ENCODE results near the gene TMEM72.
A peak's percentile ranks its signal among the peaks of the same experiment; 100 is the strongest.

TMEM72 gene

DNA sequence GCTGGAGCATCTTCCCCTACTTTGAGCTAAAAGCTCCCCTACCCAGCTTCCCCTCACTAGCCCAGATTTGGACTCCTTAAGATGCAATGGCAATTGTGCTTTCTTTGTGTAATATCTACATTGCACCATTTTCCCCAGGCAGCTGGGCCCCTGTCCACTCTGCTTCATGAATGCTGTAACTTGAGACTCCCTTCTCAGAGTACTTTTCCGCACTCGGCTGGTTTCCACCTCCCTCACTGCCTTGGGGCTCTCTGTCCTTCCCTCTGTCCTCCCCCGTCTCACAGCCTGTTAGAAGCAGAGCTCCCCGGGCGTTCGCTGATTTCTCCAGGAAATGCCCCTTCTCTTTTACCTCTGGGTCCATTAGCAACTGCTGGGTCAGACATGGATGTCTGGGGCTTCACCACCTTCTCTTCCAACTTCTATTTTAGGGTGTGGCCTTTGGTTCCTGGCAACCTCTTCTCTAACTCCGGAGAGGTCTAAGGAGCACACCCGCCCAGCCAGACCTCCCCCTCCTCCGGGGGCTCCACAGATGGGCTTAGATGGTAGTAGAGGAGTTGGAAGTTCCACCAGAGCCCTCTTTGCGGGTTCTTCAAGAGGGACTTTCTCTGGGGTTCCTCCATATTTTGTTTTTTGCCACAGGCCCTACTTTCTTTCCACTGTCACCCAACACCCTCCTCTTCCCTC is 2.9 kb upstream of the TMEM72 start:
- Histone ChIP-seq H3K36me3 (ENCODE audit: control insufficient read depth, insufficient read depth, low read length, severe bottlenecking) (no peaks in the 10 kb centered on the region), H3K4me1 (ENCODE audit: control insufficient read depth, insufficient read depth, low read length) (peaks cover 26% of the 10 kb centered on the region), H3K4me3 (ENCODE audit: low read length) (peak overlapping the region; percentile 21), H3K9ac (ENCODE audit: low read length) (peak overlapping the region; percentile 25), H3K9me3 (ENCODE audit: control insufficient read depth, low read length) (peaks cover 6% of the 10 kb centered on the region), H3K27me3 (replicated peaks; ENCODE audit: control insufficient read depth, insufficient read depth, low read length) (peaks cover 11% of the 10 kb centered on the region)
- peak; percentile 92 for DNase-seq (ENCODE audit: low read depth)

DNA sequence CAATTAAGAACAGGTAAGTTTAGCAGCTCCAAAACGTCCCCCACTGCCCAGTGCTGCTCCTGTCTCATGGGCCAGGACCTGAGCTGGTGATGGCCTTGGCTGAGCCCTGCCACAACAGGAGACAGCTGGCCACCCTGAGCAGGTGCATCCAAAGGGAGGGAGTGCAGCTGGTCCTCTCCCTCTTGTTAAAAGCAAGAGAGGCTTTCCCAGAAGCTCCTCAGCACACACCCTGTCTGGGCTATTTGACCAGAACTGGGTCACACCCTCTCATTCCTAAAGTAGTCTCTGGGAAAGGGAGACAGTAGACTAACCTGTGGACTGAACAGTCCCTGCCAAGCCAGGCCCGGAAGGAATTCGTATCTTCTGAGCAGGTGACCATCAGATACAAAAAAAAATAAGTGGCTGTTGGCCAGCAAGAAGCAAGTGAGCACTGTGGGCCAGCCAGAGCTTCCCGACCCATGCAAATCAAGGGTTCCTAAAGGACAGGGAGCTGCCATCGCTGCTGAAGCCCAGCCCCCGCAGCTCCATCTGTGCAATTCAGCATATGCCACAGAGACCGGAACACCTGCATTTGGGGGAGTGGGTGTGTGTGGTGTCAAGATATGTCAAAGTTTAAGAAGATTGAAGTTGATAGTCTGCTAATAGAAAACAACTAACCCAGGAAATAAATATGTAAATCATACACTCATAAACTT is 2.1 kb upstream of the TMEM72 start:
- peaks cover 11% of the 10 kb centered on the region for H3K27me3 ChIP-seq (replicated peaks; ENCODE audit: control insufficient read depth, insufficient read depth, low read length)
- H3K4me3 ChIP-seq (ENCODE audit: low read length), result no peak overlapping the region
- H3K9me3 ChIP-seq (ENCODE audit: control insufficient read depth, low read length), result peaks cover 6% of the 10 kb centered on the region
- peaks cover 26% of the 10 kb centered on the region for H3K4me1 ChIP-seq (ENCODE audit: control insufficient read depth, insufficient read depth, low read length)
- no peak overlapping the region for H3K9ac ChIP-seq (ENCODE audit: low read length)
- no peak for DNase-seq (ENCODE audit: low read depth)
- no peaks in the 10 kb centered on the region for H3K36me3 ChIP-seq (ENCODE audit: control insufficient read depth, insufficient read depth, low read length, severe bottlenecking)

DNA sequence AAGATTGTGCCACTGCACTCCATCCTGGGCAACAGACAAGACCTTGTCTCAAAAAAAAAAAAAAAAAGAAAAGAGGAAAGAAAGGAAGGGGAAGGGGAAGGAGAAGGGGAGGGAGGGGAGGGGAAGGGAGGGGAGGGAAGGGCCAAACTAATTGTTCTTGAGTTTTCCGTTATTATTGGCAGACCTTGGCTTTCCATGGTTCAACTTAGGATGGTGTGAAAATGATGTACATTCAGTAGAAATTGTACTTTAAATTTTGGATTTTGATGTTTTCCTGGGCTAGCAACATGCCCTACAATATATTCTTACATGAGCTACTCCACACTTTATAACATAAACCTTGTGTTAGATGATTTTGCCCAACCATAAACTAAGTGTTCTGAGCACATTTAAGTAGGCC is 1.2 kb upstream of the TMEM72 start:
- peaks cover 14% of the 10 kb centered on the region for H3K27me3 ChIP-seq (replicated peaks; ENCODE audit: control insufficient read depth, insufficient read depth, low read length)
- peaks cover 26% of the 10 kb centered on the region for H3K4me1 ChIP-seq (ENCODE audit: control insufficient read depth, insufficient read depth, low read length)
- H3K36me3 ChIP-seq (ENCODE audit: control insufficient read depth, insufficient read depth, low read length, severe bottlenecking), result no peaks in the 10 kb centered on the region
- H3K4me3 ChIP-seq (ENCODE audit: low read length), result no peak overlapping the region
- H3K9ac ChIP-seq (ENCODE audit: low read length), result no peak overlapping the region
- DNase-seq (ENCODE audit: low read depth), result no peak
- peaks cover 6% of the 10 kb centered on the region for H3K9me3 ChIP-seq (ENCODE audit: control insufficient read depth, low read length)

DNA sequence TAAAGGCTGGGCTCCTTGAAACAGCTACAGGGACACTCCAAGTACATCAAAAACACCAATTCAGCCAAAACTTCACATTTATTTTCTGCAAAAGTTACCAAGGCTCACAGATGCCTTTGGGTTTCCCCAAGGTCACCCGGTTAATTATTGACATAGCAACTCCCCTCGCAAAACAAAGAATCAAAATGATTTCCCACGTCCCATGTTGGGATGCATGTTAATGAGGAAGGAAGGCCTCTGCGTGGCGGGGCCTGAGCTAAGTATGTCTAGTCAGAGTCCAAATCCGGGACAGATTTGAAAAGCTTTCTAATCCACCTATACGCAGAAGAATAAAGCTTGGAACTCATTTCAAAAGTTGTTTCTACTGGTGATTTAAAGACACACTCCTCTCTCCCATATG is 535 bp upstream of the TMEM72 start:
- H3K27me3 ChIP-seq (replicated peaks; ENCODE audit: control insufficient read depth, insufficient read depth, low read length), result peaks cover 13% of the 10 kb centered on the region
- peaks cover under 1% of the 10 kb centered on the region for H3K9me3 ChIP-seq (ENCODE audit: control insufficient read depth, low read length)
- peaks cover 26% of the 10 kb centered on the region for H3K4me1 ChIP-seq (ENCODE audit: control insufficient read depth, insufficient read depth, low read length)
- no peaks in the 10 kb centered on the region for H3K36me3 ChIP-seq (ENCODE audit: control insufficient read depth, insufficient read depth, low read length, severe bottlenecking)
- DNase-seq (ENCODE audit: low read depth), result no peak
- no peak overlapping the region for H3K4me3 ChIP-seq (ENCODE audit: low read length)
- no peak overlapping the region for H3K9ac ChIP-seq (ENCODE audit: low read length)

DNA sequence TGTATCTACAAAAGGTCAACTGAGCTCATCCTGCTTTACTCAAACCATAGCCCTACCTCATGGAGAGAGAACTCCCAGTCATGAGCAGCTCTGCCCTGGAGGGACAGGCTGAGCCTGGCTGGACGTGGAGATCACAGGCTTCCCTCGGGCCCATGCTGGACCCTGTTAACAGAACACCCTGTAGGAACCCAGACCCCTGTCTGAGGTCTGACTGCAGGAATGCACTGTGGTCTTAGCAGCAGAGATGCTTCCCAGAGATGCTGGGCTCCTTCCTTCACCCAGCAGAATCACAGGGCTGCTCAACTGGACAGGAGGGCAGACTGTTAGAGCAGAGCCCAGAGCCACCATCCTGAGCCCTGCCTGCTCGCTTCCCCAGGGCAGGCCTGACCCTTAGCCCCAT is 814 bp downstream of the TMEM72 start:
- H3K9ac ChIP-seq (ENCODE audit: low read length), result no peak overlapping the region
- no peaks in the 10 kb centered on the region for H3K9me3 ChIP-seq (ENCODE audit: control insufficient read depth, low read length)
- H3K36me3 ChIP-seq (ENCODE audit: control insufficient read depth, insufficient read depth, low read length, severe bottlenecking), result no peaks in the 10 kb centered on the region
- DNase-seq (ENCODE audit: low read depth), result no peak
- no peak overlapping the region for H3K4me3 ChIP-seq (ENCODE audit: low read length)
- H3K27me3 ChIP-seq (replicated peaks; ENCODE audit: control insufficient read depth, insufficient read depth, low read length), result peaks cover 11% of the 10 kb centered on the region
- H3K4me1 ChIP-seq (ENCODE audit: control insufficient read depth, insufficient read depth, low read length), result peaks cover 17% of the 10 kb centered on the region

DNA sequence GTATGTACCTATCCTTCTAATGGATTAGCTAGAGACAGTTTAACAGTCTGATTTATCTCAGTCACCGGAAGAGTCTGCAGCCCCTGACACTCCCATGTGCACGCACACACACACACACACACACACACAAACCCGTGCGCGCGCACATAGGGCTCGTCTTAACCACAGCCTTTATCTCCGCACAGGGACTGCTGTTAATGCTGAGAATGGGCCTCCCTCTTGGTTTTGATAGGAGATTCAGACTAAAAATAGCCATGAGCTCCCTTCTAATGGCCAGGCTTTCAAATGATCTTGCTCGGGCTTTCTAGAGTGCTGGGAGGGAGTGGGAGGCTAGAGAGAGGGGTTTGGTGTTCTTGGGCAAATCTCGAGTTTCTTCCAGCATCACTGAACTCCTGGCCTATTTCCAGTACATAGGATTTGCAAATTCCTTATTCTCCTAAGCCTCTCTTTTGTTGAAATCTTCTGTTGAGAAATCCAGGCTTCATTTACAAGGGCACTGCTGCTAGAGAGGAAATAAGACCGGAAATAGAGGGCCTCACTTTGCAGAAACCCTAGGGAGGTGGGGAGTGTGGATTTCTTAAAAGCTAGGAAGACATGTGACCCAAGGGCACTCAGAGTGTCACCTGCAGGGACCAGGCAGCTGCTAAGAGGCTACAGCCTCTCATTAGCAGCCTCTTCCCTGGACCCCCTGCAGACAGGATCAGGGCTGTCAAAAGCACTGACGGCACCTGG is 2.4 kb downstream of the TMEM72 start:
- DNase-seq (ENCODE audit: low read depth), result peak; percentile 53

DNA sequence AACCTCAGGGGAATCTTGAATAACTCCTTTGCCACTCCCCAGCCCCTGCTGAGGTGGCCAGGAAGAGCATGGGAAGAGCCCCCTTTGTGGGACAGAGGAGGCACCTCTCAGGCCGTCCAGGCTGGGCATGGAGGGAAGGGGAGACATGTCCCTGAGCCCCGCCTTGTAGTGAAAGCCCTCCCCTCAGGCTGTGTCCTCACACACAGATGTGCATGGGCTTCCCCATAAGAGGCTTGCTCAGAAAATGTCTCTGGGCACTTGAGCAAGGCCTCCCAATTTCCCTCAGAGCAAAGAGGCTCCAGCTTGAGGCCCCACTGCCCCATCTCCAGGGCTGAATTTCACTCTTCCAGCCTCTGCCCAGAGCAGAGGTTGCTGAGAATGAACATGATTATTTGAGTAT is 3.8 kb downstream of the TMEM72 start:
- peaks cover 9% of the 10 kb centered on the region for H3K9me3 ChIP-seq (ENCODE audit: control insufficient read depth, low read length)
- H3K9ac ChIP-seq (ENCODE audit: low read length), result no peak overlapping the region
- H3K36me3 ChIP-seq (ENCODE audit: control insufficient read depth, insufficient read depth, low read length, severe bottlenecking), result no peaks in the 10 kb centered on the region
- no peak overlapping the region for H3K4me3 ChIP-seq (ENCODE audit: low read length)
- peaks cover 15% of the 10 kb centered on the region for H3K27me3 ChIP-seq (replicated peaks; ENCODE audit: control insufficient read depth, insufficient read depth, low read length)
- DNase-seq (ENCODE audit: low read depth), result no peak
- H3K4me1 ChIP-seq (ENCODE audit: control insufficient read depth, insufficient read depth, low read length), result no peaks in the 10 kb centered on the region

More for the DNA sequence above, 2.4 kb downstream of the TMEM72 start:
- H3K27me3 ChIP-seq (replicated peaks; ENCODE audit: control insufficient read depth, insufficient read depth, low read length), result peaks cover 15% of the 10 kb centered on the region
- H3K9ac ChIP-seq (ENCODE audit: low read length), result no peak overlapping the region
- H3K4me1 ChIP-seq (ENCODE audit: control insufficient read depth, insufficient read depth, low read length), result peaks cover 5% of the 10 kb centered on the region
- H3K36me3 ChIP-seq (ENCODE audit: control insufficient read depth, insufficient read depth, low read length, severe bottlenecking), result no peaks in the 10 kb centered on the region
- no peak overlapping the region for H3K4me3 ChIP-seq (ENCODE audit: low read length)
- H3K9me3 ChIP-seq (ENCODE audit: control insufficient read depth, low read length), result peaks cover 9% of the 10 kb centered on the region

DNA sequence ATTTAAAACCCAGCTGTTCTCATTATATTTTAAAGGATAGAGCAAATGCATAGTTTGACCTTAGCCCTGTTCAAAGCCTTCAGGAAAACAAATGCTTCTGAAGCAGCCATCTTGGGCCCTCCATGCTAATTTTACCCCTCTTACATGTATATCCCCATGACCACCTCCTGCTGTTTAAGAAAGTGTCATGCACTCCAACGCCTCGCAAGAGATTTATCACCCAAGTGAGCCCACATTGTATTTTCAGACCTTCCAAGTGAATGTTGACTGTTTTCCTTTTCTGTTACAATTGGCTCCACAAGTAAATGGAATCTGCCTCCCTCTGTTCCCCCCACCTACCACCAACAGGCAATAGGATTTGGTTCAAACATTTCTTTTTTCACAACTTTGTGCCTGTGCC is 5.3 kb downstream of the TMEM72 start:
- Histone ChIP-seq H3K4me3 (ENCODE audit: low read length) (no peak overlapping the region), H3K36me3 (ENCODE audit: control insufficient read depth, insufficient read depth, low read length, severe bottlenecking) (no peaks in the 10 kb centered on the region), H3K27me3 (replicated peaks; ENCODE audit: control insufficient read depth, insufficient read depth, low read length) (peaks cover 15% of the 10 kb centered on the region), H3K4me1 (ENCODE audit: control insufficient read depth, insufficient read depth, low read length) (no peaks in the 10 kb centered on the region), H3K9ac (ENCODE audit: low read length) (no peak overlapping the region), H3K9me3 (ENCODE audit: control insufficient read depth, low read length) (peaks cover 9% of the 10 kb centered on the region)
- no peak for DNase-seq (ENCODE audit: low read depth)

DNA sequence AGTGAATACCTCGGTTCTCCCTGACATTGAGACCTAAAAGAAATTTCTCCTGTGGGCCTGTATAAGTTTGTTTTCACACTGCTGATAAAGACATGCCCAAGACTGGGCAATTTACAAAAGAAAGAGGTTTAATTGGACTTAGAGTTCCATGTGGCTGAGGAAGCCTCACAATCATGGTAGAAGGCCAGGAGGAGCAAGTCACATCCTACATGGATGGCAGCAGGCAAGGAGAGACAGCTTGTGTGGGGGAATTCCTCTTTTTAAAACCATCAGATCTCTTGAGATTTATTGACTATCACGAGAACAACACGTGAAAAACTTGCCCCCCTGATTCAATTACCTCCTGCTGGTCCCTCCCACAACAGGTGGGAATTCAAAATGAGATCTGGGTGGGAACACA is 6.7 kb downstream of the TMEM72 start:
- H3K27me3 ChIP-seq (replicated peaks; ENCODE audit: control insufficient read depth, insufficient read depth, low read length), result peaks cover 15% of the 10 kb centered on the region
- peaks cover 9% of the 10 kb centered on the region for H3K9me3 ChIP-seq (ENCODE audit: control insufficient read depth, low read length)
- no peak overlapping the region for H3K9ac ChIP-seq (ENCODE audit: low read length)
- no peaks in the 10 kb centered on the region for H3K36me3 ChIP-seq (ENCODE audit: control insufficient read depth, insufficient read depth, low read length, severe bottlenecking)
- no peak for DNase-seq (ENCODE audit: low read depth)
- H3K4me3 ChIP-seq (ENCODE audit: low read length), result no peak overlapping the region
- no peaks in the 10 kb centered on the region for H3K4me1 ChIP-seq (ENCODE audit: control insufficient read depth, insufficient read depth, low read length)

DNA sequence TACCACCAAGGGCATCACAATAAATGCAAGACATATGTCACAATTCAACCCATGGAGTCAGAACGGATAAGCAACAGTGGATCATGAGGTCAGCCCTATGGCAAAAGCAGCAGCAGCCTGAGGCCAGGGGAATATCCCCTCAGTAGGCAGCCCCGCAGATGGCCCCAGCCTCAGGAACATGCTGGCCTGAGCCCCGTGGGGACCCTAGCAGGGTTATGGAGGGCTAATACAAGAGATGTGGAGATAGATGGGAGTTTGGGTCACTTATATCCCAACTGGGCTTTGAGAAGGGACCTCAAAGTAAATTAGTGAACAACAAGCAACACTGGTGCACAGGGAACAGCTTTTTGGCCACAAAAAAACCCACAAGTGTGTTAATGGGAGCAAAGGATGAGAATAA is 9.1 kb downstream of the TMEM72 start:
- peaks cover 25% of the 10 kb centered on the region for H3K27me3 ChIP-seq (replicated peaks; ENCODE audit: control insufficient read depth, insufficient read depth, low read length)
- no peaks in the 10 kb centered on the region for H3K36me3 ChIP-seq (ENCODE audit: control insufficient read depth, insufficient read depth, low read length, severe bottlenecking)
- H3K4me3 ChIP-seq (ENCODE audit: low read length), result no peak overlapping the region
- DNase-seq (ENCODE audit: low read depth), result no peak
- H3K9ac ChIP-seq (ENCODE audit: low read length), result no peak overlapping the region
- peaks cover 16% of the 10 kb centered on the region for H3K9me3 ChIP-seq (ENCODE audit: control insufficient read depth, low read length)
- no peaks in the 10 kb centered on the region for H3K4me1 ChIP-seq (ENCODE audit: control insufficient read depth, insufficient read depth, low read length)

DNA sequence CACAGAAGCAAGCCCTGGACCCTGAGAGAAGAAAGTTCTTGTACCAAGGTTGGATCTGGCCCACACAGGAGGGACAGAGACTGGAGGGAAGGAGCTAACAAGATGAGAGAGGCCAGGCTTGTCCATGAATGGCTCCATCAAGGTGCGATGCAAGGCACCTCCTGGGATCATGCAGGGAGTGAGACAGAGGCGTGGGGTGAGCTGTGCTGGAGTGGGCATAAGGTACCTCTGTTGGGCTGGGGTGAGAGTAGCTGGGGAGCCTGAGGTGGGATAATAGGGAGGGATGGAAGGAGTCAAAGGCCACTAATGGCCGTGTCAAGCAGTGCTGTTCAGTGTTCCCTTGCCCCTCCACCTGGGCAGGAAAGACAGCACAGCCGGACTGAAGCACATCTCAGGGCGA is 9.9 kb downstream of the TMEM72 start:
- Histone ChIP-seq H3K9me3 (ENCODE audit: control insufficient read depth, low read length) (peaks cover 16% of the 10 kb centered on the region), H3K36me3 (ENCODE audit: control insufficient read depth, insufficient read depth, low read length, severe bottlenecking) (no peaks in the 10 kb centered on the region)

More for the DNA sequence above, 9.9 kb downstream of the TMEM72 start:
- Histone ChIP-seq H3K4me1 (ENCODE audit: control insufficient read depth, insufficient read depth, low read length) (no peaks in the 10 kb centered on the region), H3K4me3 (ENCODE audit: low read length) (no peak overlapping the region), H3K27me3 (replicated peaks; ENCODE audit: control insufficient read depth, insufficient read depth, low read length) (peaks cover 25% of the 10 kb centered on the region), H3K9ac (ENCODE audit: low read length) (no peak overlapping the region)
- DNase-seq (ENCODE audit: low read depth), result no peak

All from adipocyte (in vitro differentiated cells).